GM18861 (cell line): Measurements from ENCODE around the gene TRMT11.
A peak's percentile ranks its signal among the peaks of the same experiment; 100 is the strongest.
"Not testable (repeated sequence)": the region's sequence is repeated elsewhere in the genome, so short reads cannot be mapped to it uniquely, and the experiment has no call there.

Experiments used
- ATAC-seq: cut with Tn5 transposase; IDR thresholded peaks from one replicate; pipeline ENCODE4 v1.9.1; 2021; ENCODE audit not compliant: unreplicated experiment

The TRMT11 gene

DNA sequence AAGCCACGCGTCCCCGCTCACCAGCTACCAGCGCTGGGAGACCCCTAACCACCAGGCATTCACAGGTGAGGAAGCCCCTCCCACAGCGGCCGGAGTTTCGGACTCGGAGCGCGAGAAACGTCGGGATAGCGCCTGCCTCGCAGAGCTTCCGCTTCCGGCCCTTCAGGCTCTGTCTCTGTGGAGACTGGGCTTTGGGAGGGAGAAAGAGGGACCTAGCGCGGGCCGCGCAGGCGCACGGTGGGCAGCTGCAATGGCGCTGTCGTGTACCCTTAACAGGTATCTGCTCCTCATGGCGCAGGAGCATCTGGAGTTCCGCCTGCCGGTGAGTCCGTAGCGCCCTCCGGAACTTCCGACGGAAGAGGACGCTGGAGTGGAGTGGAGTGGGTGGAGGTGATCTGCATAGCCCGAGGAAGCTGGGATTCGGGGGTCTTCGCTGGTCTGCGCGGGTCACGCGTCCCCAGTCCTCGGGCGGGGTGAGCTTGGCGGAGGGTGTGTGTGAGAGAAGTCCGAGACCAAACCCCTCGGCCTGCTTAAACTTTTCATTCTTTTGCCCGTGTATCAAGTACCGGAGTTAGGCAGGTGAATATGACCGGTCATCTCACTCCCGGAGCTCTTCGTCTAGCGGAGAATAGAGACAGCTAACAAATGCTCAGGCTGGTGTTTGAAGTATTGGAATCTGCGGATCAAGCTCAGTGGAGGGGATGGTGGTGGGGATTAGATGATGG, at the start of gene TRMT11:
TRMT11 (plus strand) TSS at position 240 of the 725 bp plus-strand sequence; CDS start at position 251, 11 bp downstream.
- peak; percentile 96 for ATAC-seq

DNA sequence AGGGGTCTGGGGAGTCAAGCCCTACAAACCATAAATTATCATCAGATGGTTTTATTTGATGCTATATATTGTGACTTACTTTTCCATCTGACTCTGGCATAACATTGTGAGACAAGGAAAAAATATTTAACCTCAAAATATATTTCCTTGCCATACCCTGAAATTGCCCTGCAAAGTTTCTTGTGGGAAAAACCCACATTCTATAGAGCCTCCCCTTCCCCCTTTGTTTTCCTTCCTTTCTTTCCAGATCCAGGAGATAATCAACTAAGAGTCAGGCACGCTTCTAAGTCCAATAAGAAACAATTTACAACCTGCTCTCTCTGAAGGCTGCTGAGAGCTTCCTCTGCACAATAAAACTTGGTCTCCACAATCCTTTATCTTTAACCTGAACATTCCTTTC, 47.3 kb upstream of the TRMT11 start:
- no peak for ATAC-seq

DNA sequence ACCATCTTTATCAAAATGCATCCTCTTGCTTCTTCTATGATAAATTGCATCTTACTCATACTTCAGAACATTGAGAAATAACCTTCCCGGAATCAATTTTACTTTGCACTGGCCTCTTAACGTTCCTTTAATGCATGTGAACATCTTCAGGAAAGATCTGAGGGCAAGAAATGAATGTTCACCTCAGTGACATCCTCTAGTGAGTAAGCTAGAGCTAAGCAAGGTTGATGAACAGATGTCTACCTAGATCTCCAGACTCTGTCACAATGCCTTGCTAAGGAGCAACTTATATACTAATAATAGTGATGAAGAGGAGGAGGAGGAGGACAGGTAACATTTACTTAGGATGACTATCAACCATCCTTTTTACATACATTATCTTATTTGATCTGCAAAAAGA, 46.5 kb upstream of the TRMT11 start:
- no peak for ATAC-seq

GRCh38 chr6:125940247-125941041, 45.9 kb upstream of the TRMT11 start:
- ATAC-seq: no peak

DNA sequence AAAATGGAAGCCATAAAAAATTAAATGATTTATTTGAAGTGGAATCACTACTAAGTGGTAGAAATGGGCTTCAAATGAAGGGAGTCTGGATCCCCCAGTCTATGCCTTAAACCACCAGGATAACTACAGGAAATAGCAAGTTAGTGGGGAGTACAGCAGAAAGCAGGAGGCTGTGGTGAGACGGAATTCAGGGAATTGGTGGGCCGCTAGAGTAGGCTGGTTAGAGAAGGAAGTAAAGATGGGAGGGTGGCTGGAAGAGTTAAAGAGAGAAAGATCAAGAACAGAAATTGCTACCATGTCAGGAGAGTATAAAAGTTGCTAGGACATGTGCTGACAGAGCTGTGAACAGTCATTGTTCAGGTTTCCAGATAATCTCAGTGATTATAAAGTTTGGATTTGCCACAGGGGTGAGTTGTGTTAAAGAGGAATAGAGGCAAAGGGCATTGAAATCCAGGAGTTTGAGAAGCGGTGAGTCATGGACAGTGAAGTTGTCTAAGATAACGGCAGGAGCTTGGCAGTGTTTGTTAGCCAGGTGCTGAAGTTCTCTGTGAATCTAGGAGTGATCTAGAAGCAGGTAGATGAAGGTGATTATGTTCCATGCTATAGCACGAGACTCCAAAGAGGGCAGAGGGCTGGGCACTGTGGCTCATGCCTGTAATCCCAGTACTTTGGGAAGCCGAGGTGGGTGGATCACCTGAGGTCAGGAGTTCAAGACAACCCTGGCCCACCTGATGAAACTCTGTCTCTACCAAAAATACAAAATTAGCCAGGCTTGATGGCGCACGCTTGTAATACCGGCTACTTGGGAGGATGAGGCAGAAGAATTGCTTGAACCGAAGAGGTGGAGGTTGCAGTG, 43.4 kb upstream of the TRMT11 start:
- no peak for ATAC-seq

DNA sequence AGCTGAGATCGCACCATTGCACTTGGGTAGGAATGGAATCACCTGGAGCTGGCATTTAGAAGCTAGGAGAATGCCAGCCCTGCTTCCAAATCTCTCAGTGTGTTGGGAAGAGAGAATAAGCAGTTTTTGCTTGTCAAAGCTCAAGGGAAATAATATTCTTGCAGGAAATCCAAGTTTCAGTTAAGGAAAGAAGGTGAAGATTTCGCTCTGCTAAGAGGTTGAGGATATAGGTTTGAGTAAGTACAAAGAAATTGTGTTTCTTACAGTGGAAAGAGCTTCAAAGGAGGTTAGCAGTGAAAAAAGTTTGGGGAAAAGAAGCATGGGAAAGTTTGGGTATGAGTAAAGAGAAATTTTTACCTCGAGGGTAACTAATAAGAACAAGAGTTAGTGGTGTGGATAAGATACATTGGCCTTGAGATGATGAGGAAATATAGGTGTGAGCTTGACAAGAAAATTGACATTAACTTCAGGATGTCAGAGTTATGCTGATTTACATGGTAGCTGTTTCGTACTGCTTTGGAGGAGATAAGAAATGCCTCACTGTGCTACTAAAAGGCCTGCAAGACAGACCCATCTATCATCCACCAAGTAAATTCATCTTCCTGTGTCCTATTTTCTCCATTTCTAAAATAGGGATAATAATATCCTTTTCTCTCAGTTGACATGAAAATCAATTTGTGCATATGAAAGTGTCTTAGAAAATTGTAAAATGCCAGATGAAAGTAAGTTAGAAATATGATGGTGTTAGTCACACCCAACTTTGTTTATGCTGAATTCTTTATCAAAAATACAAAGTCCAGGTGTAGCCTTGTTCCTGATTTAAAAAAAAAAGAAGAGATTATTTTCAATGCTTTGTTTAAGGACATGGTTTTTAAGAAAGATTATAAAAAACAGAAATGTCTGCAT, 42.6 kb upstream of the TRMT11 start:
- no peak for ATAC-seq

DNA sequence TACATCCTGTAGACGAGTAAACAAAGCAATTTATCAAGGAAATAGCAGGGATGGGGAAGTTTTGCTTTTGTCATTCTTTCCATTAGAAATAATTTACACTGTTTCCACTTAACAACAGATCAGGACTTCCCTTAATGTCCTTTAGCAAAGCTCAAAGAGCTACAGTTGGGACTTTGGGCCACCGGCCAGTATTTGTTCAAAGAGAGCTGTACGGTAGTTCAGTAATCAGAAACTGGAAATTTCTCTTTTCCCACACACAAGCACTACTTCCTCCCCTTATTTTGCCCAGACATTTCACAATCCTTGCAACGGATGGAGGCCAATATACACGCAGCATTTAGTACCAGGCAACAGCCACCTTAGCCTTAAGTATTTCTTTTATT, 41.9 kb upstream of the TRMT11 start:
- no peak for ATAC-seq

- ATAC-seq: no peak
Observed at GRCh38 chr6:125944896-125945295, 41.4 kb upstream of the TRMT11 start.

DNA sequence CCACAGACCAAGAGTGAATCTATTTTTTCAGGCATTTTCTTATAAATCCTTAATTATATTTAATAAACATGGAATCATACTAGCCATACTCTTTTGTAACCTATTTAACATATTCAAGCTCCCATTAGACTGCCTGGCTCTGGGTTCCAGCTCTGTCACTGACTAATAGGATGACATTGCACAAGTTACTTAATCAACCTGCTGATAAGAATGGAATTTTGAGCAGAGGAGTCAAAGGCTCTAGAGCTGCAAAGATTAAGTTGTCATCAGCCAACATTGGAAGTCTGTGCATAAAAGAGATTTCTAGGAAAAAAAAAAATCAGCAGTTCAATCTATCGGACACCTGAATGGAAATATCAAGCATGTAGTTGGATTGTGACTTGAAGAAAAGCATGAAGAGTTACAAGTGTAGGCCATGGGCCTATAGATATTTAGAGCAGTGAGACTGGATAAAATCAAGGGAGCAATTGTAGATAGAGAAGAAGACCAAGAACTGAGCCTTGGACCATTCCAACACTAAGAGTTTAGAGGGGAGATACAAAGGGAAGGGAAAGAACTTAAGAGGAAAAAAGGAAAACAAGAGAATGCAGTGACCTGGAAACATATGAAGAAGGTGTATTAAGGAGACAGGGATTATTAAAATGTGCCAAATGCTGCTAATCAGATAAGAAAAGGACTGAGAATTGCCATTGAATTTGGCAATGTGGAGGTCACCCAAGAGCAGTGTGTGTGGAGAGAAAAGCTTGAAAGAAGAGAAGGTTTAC, 40.8 kb upstream of the TRMT11 start:
- ATAC-seq: no peak

- no peak for ATAC-seq
Observed at GRCh38 chr6:125947615-125948014, 38.7 kb upstream of the TRMT11 start.

DNA sequence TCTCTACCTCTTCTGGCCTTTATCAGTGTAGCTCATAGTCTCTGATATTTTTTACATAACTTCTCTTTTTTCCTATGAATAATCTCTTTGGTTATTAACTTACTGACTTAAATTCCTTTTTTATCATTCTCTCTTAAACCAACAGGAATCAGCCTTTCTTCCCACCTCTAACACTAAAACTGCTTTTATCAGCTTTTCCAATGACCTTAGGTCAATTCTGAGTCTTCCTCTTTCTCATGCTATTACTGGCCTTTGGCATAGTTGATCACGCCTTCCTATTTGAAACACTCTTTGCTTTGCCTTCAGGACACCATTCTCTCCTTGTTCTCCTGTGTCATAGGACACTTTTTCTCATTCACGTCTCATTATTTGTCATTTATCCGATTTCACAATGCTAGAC, 37.9 kb upstream of the TRMT11 start:
- no peak for ATAC-seq

DNA sequence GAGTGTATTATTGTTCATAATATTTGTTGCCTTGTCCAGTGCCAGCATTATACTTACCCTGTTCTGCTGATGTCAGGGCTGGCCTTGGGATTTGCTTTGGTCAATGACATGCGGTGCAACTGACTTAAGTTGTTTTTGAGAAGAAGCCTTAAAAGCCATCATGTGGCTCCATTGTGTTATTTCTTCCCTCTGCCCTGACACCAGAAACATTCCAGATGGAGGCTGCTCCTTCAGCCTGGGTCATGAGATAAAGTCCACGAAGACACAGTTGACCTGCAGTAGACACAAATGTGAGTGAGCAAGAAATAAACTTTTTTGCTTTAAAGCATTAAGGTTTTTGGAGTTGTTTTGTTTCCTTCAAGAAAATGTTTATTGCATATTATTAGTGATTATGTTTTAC, 37.3 kb upstream of the TRMT11 start:
- ATAC-seq: no peak

DNA sequence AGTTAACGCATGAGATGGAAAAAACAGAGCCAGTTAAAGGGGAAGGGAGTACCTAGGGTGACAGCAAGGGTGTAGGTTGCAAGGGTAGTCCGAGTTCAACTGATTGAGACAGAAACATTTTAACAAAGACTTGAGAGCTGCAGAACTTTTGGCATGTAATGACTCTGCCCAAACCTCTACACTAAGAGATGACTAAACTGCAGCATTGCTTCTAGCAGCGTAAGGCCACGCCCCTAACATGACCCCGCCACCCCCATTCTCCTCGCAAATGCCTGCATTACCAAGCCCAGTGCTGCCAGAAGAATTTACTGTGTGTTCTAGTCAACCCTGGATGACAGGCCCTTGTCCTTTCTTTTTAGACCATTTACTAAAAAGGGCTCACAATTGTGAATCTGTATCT, 36.0 kb upstream of the TRMT11 start:
- no peak for ATAC-seq

- ATAC-seq: not testable (repeated sequence)
Observed at GRCh38 chr6:125950716-125951115, 35.6 kb upstream of the TRMT11 start.

GRCh38 chr6:125951323-125951722, 35.0 kb upstream of the TRMT11 start:
- no peak for ATAC-seq

DNA sequence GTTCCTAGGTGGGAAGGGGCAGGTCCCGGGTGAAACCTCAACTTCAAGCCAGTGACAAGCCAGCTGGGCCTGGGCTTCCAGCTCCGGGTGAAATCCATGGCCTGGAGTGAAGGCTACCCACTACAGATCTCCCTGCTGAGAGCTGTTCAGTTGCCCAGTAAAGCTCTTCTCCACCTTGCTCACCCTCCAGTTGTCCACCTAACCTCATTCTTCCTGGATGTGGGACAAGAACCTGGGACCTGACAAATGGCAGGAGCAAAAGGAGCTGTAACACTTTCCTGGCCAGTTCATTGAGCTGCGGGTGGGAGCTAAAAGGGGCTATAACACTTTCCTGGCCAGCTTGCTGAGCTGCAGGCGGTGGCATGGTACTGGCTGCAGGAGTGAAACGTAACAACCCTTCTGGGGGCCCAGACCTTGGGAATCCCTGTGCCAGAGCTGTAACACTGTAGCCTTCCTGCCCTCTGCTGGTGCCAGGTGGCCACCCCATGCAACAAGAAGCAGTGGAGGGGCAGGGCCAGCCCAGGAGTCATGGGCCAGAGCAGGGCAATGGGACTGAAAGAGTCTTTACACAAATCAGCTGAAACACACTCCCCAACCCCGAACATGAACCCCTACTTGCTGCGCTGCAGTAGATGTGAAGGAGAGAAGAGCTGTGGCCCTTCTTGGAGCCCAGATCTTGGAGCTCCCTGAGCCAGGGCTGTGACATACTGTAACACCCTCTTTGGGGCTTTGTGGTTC, 33.4 kb upstream of the TRMT11 start:
- ATAC-seq: no peak

GRCh38 chr6:125953502-125953875, 32.9 kb upstream of the TRMT11 start:
- ATAC-seq: no peak

DNA sequence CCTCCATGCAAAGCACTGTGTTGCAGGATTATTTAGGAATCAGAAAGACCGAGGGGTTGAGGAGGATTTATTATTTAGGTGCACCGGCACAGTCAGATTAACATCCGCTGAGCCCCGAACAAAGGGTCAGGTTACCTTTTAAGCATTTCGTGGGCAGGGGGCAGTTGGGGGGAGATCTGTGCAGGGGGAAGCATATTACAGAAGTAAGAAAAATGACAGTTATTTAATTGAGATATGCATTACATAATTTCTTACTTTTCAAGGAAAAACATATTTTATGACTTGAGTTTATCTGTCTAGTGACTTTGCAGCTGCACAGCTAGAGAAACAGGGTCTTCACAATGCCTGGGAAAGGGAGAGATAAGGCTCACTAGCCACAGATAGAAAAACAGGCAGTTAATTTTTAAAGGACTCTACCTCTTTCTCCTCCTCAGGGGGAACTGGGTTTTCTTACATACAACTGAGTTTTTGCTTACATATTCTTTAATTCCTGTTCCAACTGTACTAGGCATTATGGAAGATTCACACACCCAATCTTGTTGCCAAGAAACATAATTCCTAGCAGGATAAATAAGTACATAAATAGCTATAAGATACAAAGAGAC, 31.5 kb upstream of the TRMT11 start:
- no peak for ATAC-seq

- no peak for ATAC-seq
Observed at GRCh38 chr6:125955973-125956372, 30.4 kb upstream of the TRMT11 start.
